BE2C (cell line): ENCODE results near the gene C12orf56.

Source experiments
- DNase-seq: peaks from one replicate; pipeline ENCODE4 v3.0.0-alpha.2; 2020
- H3K27me3 ChIP-seq: fragments of 250-450 bp; sonication (Bioruptor Pico); 2 replicates; pipeline ENCODE4 v1.5.1; 2020; ENCODE audit warnings: mild to moderate bottlenecking
- H3K36me3 ChIP-seq: fragments of 250-450 bp; sonication (Bioruptor Pico); 2 replicates; pipeline ENCODE4 v1.5.1; 2020; ENCODE audit warnings: mild to moderate bottlenecking
- H3K4me1 ChIP-seq: fragments of 250-450 bp; sonication (Bioruptor Pico); 2 replicates; pipeline ENCODE4 v1.5.1; 2020
- H3K4me3 ChIP-seq: 2 replicates; pipeline ENCODE4 v1.5.1; 2011; ENCODE audit warnings: low read depth, low read length
- H3K9me3 ChIP-seq: fragments of 250-450 bp; sonication (Bioruptor Pico); 2 replicates; pipeline ENCODE4 v1.5.1; 2020
- TF ChIP-seq, protein P1 (sequence below): IDR thresholded peaks from 2 replicates; pipeline ENCODE4 v1.5.1; 2012; ENCODE audit warnings: mild to moderate bottlenecking, low read depth, low read length

Gene C12orf56

DNA sequence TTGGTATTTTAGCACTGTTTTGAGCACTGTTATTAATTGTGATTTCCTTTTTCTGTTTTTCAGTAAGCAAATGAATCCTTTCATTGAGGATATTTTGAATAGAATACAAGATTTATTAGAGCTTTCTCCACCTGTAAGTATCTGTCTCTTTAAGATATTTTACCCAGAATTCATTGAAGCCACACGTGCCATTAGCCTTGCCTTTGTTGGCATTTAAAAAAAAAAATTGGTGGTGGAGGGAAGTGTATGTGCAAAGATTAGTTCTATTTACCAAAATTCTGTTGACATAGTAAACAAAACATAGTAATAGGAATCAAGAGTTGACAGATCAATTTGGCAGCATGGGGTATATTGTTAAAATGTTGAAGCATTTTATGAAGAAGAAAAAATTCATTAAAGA, 37.4 kb upstream of the C12orf56 start:
- Histone ChIP-seq H3K9me3 (no peaks in the 10 kb centered on the region), H3K36me3 (peaks cover 100% of the 10 kb centered on the region), H3K4me3 (no peak overlapping the region), H3K4me1 (no peaks in the 10 kb centered on the region), H3K27me3 (no peaks in the 10 kb centered on the region)
- no peak for DNase-seq
- TF ChIP-seq, protein P1, sequence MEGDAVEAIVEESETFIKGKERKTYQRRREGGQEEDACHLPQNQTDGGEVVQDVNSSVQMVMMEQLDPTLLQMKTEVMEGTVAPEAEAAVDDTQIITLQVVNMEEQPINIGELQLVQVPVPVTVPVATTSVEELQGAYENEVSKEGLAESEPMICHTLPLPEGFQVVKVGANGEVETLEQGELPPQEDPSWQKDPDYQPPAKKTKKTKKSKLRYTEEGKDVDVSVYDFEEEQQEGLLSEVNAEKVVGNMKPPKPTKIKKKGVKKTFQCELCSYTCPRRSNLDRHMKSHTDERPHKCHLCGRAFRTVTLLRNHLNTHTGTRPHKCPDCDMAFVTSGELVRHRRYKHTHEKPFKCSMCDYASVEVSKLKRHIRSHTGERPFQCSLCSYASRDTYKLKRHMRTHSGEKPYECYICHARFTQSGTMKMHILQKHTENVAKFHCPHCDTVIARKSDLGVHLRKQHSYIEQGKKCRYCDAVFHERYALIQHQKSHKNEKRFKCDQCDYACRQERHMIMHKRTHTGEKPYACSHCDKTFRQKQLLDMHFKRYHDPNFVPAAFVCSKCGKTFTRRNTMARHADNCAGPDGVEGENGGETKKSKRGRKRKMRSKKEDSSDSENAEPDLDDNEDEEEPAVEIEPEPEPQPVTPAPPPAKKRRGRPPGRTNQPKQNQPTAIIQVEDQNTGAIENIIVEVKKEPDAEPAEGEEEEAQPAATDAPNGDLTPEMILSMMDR: no peak

DNA sequence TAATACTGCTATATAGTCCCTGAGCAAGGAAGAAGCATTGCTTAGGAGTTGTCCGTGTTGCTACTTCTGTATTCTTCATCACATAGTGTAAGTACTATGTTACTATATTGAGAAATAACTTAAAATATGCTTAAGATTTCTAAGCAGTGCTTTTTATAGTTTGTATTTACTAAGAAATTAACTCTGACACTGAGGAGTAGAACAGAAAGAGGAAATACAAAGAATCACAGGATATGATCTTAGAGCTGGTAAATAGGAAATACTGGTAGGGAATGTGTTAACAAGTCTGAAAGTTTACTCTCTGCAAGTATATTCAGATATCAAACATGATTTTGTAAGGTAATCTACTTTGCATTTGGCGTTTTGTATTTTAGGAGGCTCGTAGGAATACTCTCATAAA, 29.1 kb upstream of the C12orf56 start:
- no peak overlapping the region for H3K4me3 ChIP-seq
- no peaks in the 10 kb centered on the region for H3K4me1 ChIP-seq
- DNase-seq: no peak
- no peaks in the 10 kb centered on the region for H3K9me3 ChIP-seq
- peaks cover 97% of the 10 kb centered on the region for H3K36me3 ChIP-seq
- no peaks in the 10 kb centered on the region for H3K27me3 ChIP-seq
- TF ChIP-seq, protein P1: no peak

DNA sequence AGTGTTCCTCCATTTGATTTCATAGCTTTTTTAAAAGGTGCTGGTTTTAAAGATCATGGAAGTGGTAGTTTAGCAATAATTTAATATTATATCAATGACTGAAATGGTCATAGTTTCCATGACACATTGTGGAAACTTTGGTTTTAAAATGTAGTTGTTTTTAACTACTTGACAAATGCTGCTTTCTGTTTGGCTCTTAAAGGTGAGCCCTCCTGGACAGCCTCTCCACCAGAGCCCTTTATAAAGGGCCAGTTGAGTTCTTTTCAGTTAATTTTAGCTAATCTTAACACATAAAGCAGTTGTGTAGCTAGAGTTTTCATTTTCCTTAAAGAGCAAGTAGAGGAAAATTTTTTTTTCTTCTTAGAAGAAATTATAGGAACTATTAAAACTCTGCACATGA, 27.7 kb upstream of the C12orf56 start:
- H3K4me3 ChIP-seq: no peak overlapping the region
- H3K4me1 ChIP-seq: no peaks in the 10 kb centered on the region
- H3K36me3 ChIP-seq: peaks cover 97% of the 10 kb centered on the region
- no peaks in the 10 kb centered on the region for H3K27me3 ChIP-seq
- no peak for DNase-seq
- TF ChIP-seq, protein P1: no peak
- no peaks in the 10 kb centered on the region for H3K9me3 ChIP-seq

DNA sequence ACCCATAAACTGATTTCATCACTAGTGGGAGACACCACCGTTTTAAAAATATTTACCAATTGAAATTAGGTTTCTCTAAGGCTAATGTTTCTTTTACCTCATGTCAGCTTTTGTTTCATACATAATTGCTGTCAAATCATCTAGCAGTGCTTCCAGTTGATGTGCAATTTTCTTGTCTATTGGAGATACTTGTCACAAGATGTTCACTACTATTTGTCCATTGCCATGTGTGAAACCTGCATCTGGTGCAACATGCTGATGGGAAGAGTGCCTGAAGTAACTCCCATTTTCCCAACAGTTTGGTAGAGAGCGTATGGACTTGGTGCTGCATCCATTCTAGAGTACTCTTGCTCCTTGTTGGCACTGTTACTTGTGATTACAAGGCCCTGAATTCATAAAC, 23.3 kb upstream of the C12orf56 start:
- peaks cover 91% of the 10 kb centered on the region for H3K36me3 ChIP-seq
- TF ChIP-seq, protein P1: no peak
- no peaks in the 10 kb centered on the region for H3K27me3 ChIP-seq
- DNase-seq: no peak
- H3K9me3 ChIP-seq: no peaks in the 10 kb centered on the region
- H3K4me3 ChIP-seq: no peak overlapping the region
- H3K4me1 ChIP-seq: no peaks in the 10 kb centered on the region

DNA sequence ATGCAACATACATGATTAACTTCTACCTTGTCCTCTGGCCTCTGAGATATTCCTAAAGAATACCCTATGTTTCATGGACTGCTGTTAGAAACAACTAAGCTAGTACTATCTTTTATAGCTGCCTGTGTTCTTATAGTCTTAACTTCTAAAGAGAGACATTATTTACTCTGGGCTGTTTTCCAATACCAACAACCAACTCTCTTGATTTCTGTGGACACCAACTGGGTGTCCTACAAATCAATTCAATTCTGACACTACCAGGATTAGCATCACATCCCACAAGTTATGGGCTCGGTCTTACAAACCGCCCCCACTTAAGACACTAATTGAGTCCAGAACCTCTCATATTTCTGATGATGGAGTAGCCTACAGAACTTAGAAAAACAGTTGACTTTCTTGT, 21.9 kb upstream of the C12orf56 start:
- Histone ChIP-seq H3K4me3 (no peak overlapping the region), H3K4me1 (no peaks in the 10 kb centered on the region), H3K36me3 (peaks cover 76% of the 10 kb centered on the region), H3K9me3 (no peaks in the 10 kb centered on the region), H3K27me3 (no peaks in the 10 kb centered on the region)
- no peak for DNase-seq
- TF ChIP-seq, protein P1: no peak

DNA sequence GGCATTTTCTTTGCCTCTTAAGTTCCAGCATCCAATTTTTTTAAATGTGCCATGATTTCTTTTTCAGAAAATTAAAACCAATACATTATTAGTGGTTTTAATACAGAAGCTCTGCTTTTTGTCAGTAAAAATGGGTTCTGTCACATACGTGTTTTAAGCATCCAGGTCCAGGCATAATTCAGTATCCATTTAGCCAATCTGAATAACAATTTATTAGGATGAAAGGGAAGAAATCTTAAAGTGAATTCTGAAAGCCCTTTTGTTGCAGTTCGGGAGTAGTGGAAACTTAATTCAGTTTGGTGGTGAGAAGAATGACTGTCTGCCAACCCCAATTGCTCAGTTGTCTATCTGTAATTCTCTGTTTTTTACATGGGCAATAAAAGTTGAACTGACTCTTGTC, 20.9 kb upstream of the C12orf56 start:
- no peaks in the 10 kb centered on the region for H3K9me3 ChIP-seq
- H3K36me3 ChIP-seq: peaks cover 66% of the 10 kb centered on the region
- no peaks in the 10 kb centered on the region for H3K27me3 ChIP-seq
- TF ChIP-seq, protein P1: no peak
- no peaks in the 10 kb centered on the region for H3K4me1 ChIP-seq
- H3K4me3 ChIP-seq: no peak overlapping the region
- DNase-seq: no peak
